SK-N-MC (cell line): ENCODE data around the gene GNG5.
"Not testable (repeated sequence)": the region's sequence is repeated elsewhere in the genome, so short reads cannot be mapped to it uniquely, and the experiment has no call there.

ENCODE experiments used
- DNase-seq: peaks from one replicate; pipeline ENCODE4 v3.0.0-alpha.2; 2011; ENCODE audit warnings: low read depth, low spot score
- H3K27ac ChIP-seq: fragments of 200-600 bp; sonication (generic); 2 replicates; pipeline ENCODE4 v1.5.1; 2016; ENCODE audit warnings: mixed run types
- H3K36me3 ChIP-seq: fragments of 200-600 bp; sonication (generic); 2 replicates; pipeline ENCODE4 v1.6.1; 2017; ENCODE audit warnings: antibody characterized with exemption, low read length, mixed read lengths; ENCODE audit not compliant: insufficient read depth
- H3K4me3 ChIP-seq: fragments of 200-600 bp; sonication (generic); 2 replicates; pipeline ENCODE4 v1.5.1; 2016
- H3K9ac ChIP-seq: fragments of 200-600 bp; sonication (generic); 2 replicates; pipeline ENCODE4 v1.8.0; 2017; ENCODE audit warnings: mixed run types, mixed read lengths; ENCODE audit not compliant: insufficient read length
- H3K9me3 ChIP-seq: fragments of 200-600 bp; sonication (generic); 2 replicates; pipeline ENCODE4 v1.6.1; 2017; ENCODE audit warnings: low read depth, mild to moderate bottlenecking, antibody characterized with exemption, low read length, moderate library complexity, mixed read lengths
- EZH2 ChIP-seq: fragments of 200-600 bp; sonication (generic); IDR thresholded peaks from one replicate; pipeline ENCODE4 v1.6.1; 2017; ENCODE audit warnings: antibody characterized with exemption
- FOXP2 ChIP-seq: optimal IDR thresholded peaks from 2 replicates; pipeline ENCODE3; 2011; ENCODE audit warnings: mild to moderate bottlenecking, moderate library complexity; ENCODE audit not compliant: insufficient read depth; ENCODE audit errors: extremely low read length, control extremely low read depth
- POLR2AphosphoS5 ChIP-seq: IDR thresholded peaks from 2 replicates; pipeline ENCODE4 v1.6.1; 2012; ENCODE audit warnings: mild to moderate bottlenecking, low read depth, low read length, borderline replicate concordance

GNG5 gene

GRCh38 chr1:84478876-84479868, 27.2 kb downstream of the GNG5 start, which contains the start of gene RPF1:
RPF1 (plus strand) TSS chr1:84479266; CDS start chr1:84479282, 16 bp downstream.
- TF ChIP-seq FOXP2 (no peak), POLR2AphosphoS5 (peak; percentile 92)
- peak within 1 kb of the TSS; percentile 89 for H3K4me3 ChIP-seq
- H3K9me3 ChIP-seq = 0 out of 2 replicates have a peak, but pooled peaks cover 5% of the 10 kb centered on the region
- H3K27ac ChIP-seq = peak within 1 kb of the TSS; percentile 74
- peaks cover 33% of the 10 kb centered on the region for H3K36me3 ChIP-seq
- peak; percentile 77 for DNase-seq
- peak within 1 kb of the TSS; percentile 89 for H3K9ac ChIP-seq

GRCh38 chr1:84476225-84476624, 30.2 kb downstream of the GNG5 start:
- H3K27ac ChIP-seq = no peak overlapping the region
- peaks cover 3% of the 10 kb centered on the region for H3K36me3 ChIP-seq
- H3K9ac ChIP-seq = no peak overlapping the region
- no peak for TF ChIP-seq EZH2
- TF ChIP-seq FOXP2 = no peak
- no peak for TF ChIP-seq POLR2AphosphoS5
- no peak overlapping the region for H3K4me3 ChIP-seq
- DNase-seq = no peak
- 0 out of 2 replicates have a peak, but pooled peaks cover 5% of the 10 kb centered on the region for H3K9me3 ChIP-seq

- no peaks in the 10 kb centered on the region for H3K36me3 ChIP-seq
- no peak for DNase-seq
- no peak overlapping the region for H3K4me3 ChIP-seq
- H3K27ac ChIP-seq = no peak overlapping the region
- H3K9ac ChIP-seq = no peak overlapping the region
- H3K9me3 ChIP-seq = no peaks in the 10 kb centered on the region
- no peak for TF ChIP-seq FOXP2
- TF ChIP-seq EZH2 = no peak
- TF ChIP-seq POLR2AphosphoS5 = no peak
Measured at GRCh38 chr1:84467298-84467697, 39.1 kb downstream of the GNG5 start.

- Histone ChIP-seq H3K27ac (no peak overlapping the region), H3K36me3 (no peaks in the 10 kb centered on the region), H3K9me3 (no peaks in the 10 kb centered on the region), H3K4me3 (no peak overlapping the region), H3K9ac (no peak overlapping the region)
- no peak for TF ChIP-seq POLR2AphosphoS5
- TF ChIP-seq FOXP2 = no peak
- TF ChIP-seq EZH2 = no peak
- no peak for DNase-seq
Measured at GRCh38 chr1:84462118-84462517, 44.3 kb downstream of the GNG5 start.

- Histone ChIP-seq H3K4me3 (no peak overlapping the region), H3K36me3 (no peaks in the 10 kb centered on the region), H3K9me3 (no peaks in the 10 kb centered on the region), H3K27ac (no peak overlapping the region), H3K9ac (no peak overlapping the region)
- TF ChIP-seq FOXP2 = no peak
- TF ChIP-seq POLR2AphosphoS5 = no peak
- no peak for DNase-seq
Measured at GRCh38 chr1:84452436-84452835, 53.9 kb downstream of the GNG5 start.

- Histone ChIP-seq H3K4me3 (no peak overlapping the region), H3K27ac (no peak overlapping the region), H3K9me3 (no peaks in the 10 kb centered on the region), H3K9ac (no peak overlapping the region), H3K36me3 (no peaks in the 10 kb centered on the region)
- DNase-seq = no peak
- TF ChIP-seq POLR2AphosphoS5 = no peak
- TF ChIP-seq FOXP2 = no peak
Measured at GRCh38 chr1:84450910-84451309, 55.5 kb downstream of the GNG5 start.

- H3K9me3 ChIP-seq, H3K9ac ChIP-seq, H3K27ac ChIP-seq, H3K4me3 ChIP-seq, H3K36me3 ChIP-seq, DNase-seq: not testable (repeated sequence)
Measured at GRCh38 chr1:84448704-84449103, 57.7 kb downstream of the GNG5 start.
